HL-60/S4 treated with phorbol 12-myristate 13-acetate at 8.2 ng/mL for 4 days and 3 days (cell line): ENCODE data around the gene SERPINI1.

Source experiments
- in situ Hi-C: fragments of 300-500 bp; cut with MboI; formaldehyde crosslinking; loops from 2 replicates; pipeline ENCODE4 v1.15.0; 2022; ENCODE audit warnings: low sequenced_read_pairs

SERPINI1 gene

DNA sequence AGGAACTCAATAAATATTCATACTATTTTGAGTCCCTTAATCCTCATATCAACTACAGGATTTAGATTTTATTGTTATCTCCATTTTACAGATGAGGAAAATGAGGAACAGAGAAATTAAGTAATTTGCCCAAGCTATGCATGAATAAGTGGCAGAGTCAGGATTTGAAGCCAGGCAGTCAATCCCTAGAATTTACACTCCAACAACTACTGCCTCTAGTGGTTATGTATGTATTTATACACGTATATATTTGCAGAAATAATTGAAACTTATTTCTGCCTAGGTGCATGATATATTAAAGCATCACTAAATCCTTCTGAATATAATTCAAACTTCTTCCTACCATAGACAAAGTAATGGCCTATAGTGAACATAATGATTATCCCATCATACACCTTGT is 137.4 kb downstream of the SERPINI1 start:
- in situ Hi-C loops = no loop called here

DNA sequence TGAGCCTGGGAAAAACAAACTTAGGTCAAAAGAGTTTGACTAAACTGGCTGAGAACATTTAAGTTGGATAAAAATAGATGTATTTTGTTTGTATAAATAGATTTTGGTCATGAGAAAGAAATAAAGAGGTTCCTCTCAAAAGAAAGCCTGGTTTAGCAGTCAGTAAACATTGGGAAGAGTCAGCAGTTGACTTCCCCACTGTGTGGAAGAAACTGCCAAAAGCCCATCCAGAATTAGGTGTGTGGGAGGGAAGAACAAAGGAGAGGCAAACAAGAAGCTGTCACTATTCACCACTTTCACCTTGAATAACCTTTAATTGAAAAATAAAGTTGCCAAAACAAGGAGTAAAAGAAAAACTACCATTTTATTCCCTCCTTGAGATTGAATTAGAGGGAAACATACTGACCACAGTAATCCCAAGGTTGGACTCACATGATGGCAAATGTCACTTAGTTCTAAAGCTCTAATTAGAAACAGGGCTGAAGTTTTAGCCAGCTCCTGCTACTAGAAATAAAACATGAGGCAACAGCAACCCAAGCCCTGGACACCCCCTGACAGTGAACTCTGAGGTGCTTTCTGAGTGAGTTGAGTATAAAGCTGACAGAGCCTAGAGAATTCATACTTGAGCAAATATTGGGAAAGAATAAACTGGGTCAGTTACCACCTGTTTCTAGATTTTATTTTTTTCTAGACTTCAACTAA is 139.3 kb downstream of the SERPINI1 start:
- in situ Hi-C loops = loop anchor here (25.0 kb wide), 2 partner anchors 138 to 463 kb away; partner anchors contain the start of genes PDCD10 and SERPINI1
